Astrocyte (in vitro differentiated cells and primary cell): Measurements from ENCODE around the gene ILF3. TPM values are rescaled to one million over a fixed set of nuclear protein-coding genes. Genes with fewer than 3 reads are reported as not detected.

ENCODE experiments used
- DNase-seq: peaks from one replicate; pipeline ENCODE4 v3.0.0-alpha.2; 2010; ENCODE audit warnings: low read depth
- FAIRE-seq: peaks from 2 replicates; lab custom pipeline; 2011; peaks lifted over from hg19 to GRCh38; lab: Jason Lieb, UNC
- H2AFZ ChIP-seq: 2 replicates; pipeline ENCODE4 v1.6.0; 2012; ENCODE audit warnings: low read depth, low read length, inconsistent platforms
- H3K27ac ChIP-seq: 2 replicates; pipeline ENCODE4 v1.5.1; 2011; ENCODE audit warnings: low read depth, low read length, inconsistent platforms
- H3K27me3 ChIP-seq: 2 replicates; pipeline ENCODE4 v1.6.0; 2011; ENCODE audit warnings: low read length, inconsistent platforms; ENCODE audit not compliant: insufficient read depth
- H3K36me3 ChIP-seq: 2 replicates; pipeline ENCODE4 v1.5.1; 2011; ENCODE audit warnings: low read length, inconsistent platforms; ENCODE audit not compliant: insufficient read depth
- H3K4me1 ChIP-seq: 2 replicates; pipeline ENCODE4 v1.5.1; 2011; ENCODE audit warnings: low read length, inconsistent platforms; ENCODE audit not compliant: insufficient read depth
- H3K4me2 ChIP-seq: 2 replicates; pipeline ENCODE4 v1.6.0; 2012; ENCODE audit warnings: low read length, inconsistent platforms
- H3K4me3 ChIP-seq: 2 replicates; pipeline ENCODE4 v1.5.1; 2011; ENCODE audit warnings: low read depth, mild to moderate bottlenecking, low read length, inconsistent platforms; ENCODE audit not compliant: insufficient read depth
- H3K79me2 ChIP-seq: 2 replicates; pipeline ENCODE4 v1.6.0; 2012; ENCODE audit warnings: mild to moderate bottlenecking, low read length, inconsistent platforms; ENCODE audit not compliant: insufficient read depth
- H3K9ac ChIP-seq: 2 replicates; pipeline ENCODE4 v1.6.0; 2012; ENCODE audit warnings: mild to moderate bottlenecking, low read length, inconsistent platforms
- H3K9me3 ChIP-seq: 2 replicates; pipeline ENCODE4 v1.5.1; 2012; ENCODE audit warnings: low read depth, mild to moderate bottlenecking, low read length, inconsistent platforms; ENCODE audit not compliant: insufficient read depth
- H4K20me1 ChIP-seq: 2 replicates; pipeline ENCODE4 v1.6.0; 2012; ENCODE audit warnings: low read length, inconsistent platforms; ENCODE audit not compliant: insufficient read depth
- H3K27ac Mint-ChIP-seq: one replicate; pipeline ENCODE4 v1.8.0; 2021; ENCODE audit warnings: mild to moderate bottlenecking, mixed read lengths; ENCODE audit not compliant: unreplicated experiment
- H3K27me3 Mint-ChIP-seq: one replicate; pipeline ENCODE4 v1.8.0; 2021; ENCODE audit warnings: low read depth, mixed read lengths; ENCODE audit not compliant: unreplicated experiment
- H3K36me3 Mint-ChIP-seq: one replicate; pipeline ENCODE4 v1.8.0; 2021; ENCODE audit warnings: low read depth, mixed read lengths; ENCODE audit not compliant: unreplicated experiment
- H3K4me1 Mint-ChIP-seq: one replicate; pipeline ENCODE4 v1.8.0; 2021; ENCODE audit warnings: low read depth, mixed read lengths; ENCODE audit not compliant: unreplicated experiment
- H3K4me3 Mint-ChIP-seq: one replicate; pipeline ENCODE4 v1.8.0; 2021; ENCODE audit warnings: mild to moderate bottlenecking, moderate library complexity, mixed read lengths; ENCODE audit not compliant: unreplicated experiment
- H3K9me3 Mint-ChIP-seq: one replicate; pipeline ENCODE4 v1.8.0; 2021; ENCODE audit warnings: mild to moderate bottlenecking, mixed read lengths; ENCODE audit not compliant: unreplicated experiment
- EZH2 ChIP-seq: IDR thresholded peaks from 2 replicates; pipeline ENCODE4 v1.6.1; 2012; ENCODE audit warnings: mild to moderate bottlenecking, low read length, inconsistent platforms; ENCODE audit not compliant: insufficient read depth
- total RNA-seq: library from RNA; stranded (reverse); gene quantifications from 2 replicates; pipeline ENCODE4 v1.2.1, GENCODE V29; 2021
- TF ChIP-seq, protein P1 (sequence below): IDR thresholded peaks from 2 replicates; pipeline ENCODE4 v1.5.1; 2011; ENCODE audit warnings: low read depth, mild to moderate bottlenecking, inconsistent platforms, low read length, moderate library complexity; ENCODE audit not compliant: insufficient read depth

Gene ILF3
- total RNA-seq, 1 donor from 2014 or later: 244 TPM

DNA sequence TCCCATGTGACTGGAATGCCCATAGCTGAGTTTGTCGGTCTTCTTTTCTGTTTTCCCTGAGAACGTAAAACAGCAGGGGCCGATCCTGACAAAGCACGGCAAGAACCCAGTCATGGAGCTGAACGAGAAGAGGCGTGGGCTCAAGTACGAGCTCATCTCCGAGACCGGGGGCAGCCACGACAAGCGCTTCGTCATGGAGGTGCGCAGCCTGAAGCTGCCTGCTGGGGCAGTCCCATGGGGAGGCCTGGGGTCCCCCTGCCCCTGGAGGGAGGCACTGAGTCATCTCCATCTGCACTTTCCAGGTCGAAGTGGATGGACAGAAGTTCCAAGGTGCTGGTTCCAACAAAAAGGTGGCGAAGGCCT lies 28.9 kb downstream of the ILF3 start:
- TF ChIP-seq, protein P1, sequence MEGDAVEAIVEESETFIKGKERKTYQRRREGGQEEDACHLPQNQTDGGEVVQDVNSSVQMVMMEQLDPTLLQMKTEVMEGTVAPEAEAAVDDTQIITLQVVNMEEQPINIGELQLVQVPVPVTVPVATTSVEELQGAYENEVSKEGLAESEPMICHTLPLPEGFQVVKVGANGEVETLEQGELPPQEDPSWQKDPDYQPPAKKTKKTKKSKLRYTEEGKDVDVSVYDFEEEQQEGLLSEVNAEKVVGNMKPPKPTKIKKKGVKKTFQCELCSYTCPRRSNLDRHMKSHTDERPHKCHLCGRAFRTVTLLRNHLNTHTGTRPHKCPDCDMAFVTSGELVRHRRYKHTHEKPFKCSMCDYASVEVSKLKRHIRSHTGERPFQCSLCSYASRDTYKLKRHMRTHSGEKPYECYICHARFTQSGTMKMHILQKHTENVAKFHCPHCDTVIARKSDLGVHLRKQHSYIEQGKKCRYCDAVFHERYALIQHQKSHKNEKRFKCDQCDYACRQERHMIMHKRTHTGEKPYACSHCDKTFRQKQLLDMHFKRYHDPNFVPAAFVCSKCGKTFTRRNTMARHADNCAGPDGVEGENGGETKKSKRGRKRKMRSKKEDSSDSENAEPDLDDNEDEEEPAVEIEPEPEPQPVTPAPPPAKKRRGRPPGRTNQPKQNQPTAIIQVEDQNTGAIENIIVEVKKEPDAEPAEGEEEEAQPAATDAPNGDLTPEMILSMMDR: no peak
- TF ChIP-seq EZH2: no peak
- H3K27me3 ChIP-seq: no peaks in the 10 kb centered on the region
- DNase-seq: no peak
- H3K4me1 Mint-ChIP-seq: no peaks in the 10 kb centered on the region
- no peak overlapping the region for H3K4me2 ChIP-seq
- H3K27me3 Mint-ChIP-seq: no peaks in the 10 kb centered on the region
- no peak overlapping the region for H3K4me3 Mint-ChIP-seq
- H4K20me1 ChIP-seq: peaks cover 98% of the 10 kb centered on the region
- peaks cover 78% of the 10 kb centered on the region for H3K79me2 ChIP-seq
- H3K36me3 ChIP-seq: peaks cover 60% of the 10 kb centered on the region
- no peak overlapping the region for H3K9ac ChIP-seq
- peaks cover 12% of the 10 kb centered on the region for H3K4me1 ChIP-seq
- peaks cover 17% of the 10 kb centered on the region for H3K36me3 Mint-ChIP-seq
- no peaks in the 10 kb centered on the region for H3K9me3 ChIP-seq
- no peak overlapping the region for H3K4me3 ChIP-seq
- H3K27ac Mint-ChIP-seq: no peak overlapping the region
- FAIRE-seq: no peak
- no peaks in the 10 kb centered on the region for H3K9me3 Mint-ChIP-seq
- H3K27ac ChIP-seq: no peak overlapping the region
- H2AFZ ChIP-seq: no peak overlapping the region

DNA sequence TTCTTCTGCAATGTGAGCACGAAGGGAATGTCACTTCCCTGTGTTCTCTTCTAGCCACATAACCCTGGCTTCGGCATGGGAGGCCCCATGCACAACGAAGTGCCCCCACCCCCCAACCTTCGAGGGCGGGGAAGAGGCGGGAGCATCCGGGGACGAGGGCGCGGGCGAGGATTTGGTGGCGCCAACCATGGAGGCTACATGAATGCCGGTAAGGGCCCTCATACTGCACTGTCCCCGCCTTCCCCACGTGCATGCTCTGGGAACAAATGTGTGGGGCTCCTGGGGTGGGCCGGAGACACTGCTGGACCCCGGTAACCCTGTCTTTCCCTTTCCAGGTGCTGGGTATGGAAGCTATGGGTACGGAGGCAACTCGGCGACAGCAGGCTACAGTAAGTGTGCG lies 29.4 kb downstream of the ILF3 start:
- H3K27me3 ChIP-seq: no peaks in the 10 kb centered on the region
- no peak overlapping the region for H3K27ac ChIP-seq
- Mint-ChIP-seq H3K27ac (no peak overlapping the region), H3K4me1 (no peaks in the 10 kb centered on the region), H3K27me3 (no peaks in the 10 kb centered on the region), H3K36me3 (peaks cover 16% of the 10 kb centered on the region), H3K9me3 (no peaks in the 10 kb centered on the region), H3K4me3 (no peak overlapping the region)
- peaks cover 78% of the 10 kb centered on the region for H3K79me2 ChIP-seq
- H3K36me3 ChIP-seq: peaks cover 55% of the 10 kb centered on the region
- DNase-seq: no peak
- no peak overlapping the region for H3K9ac ChIP-seq
- no peak for FAIRE-seq
- H3K4me2 ChIP-seq: no peak overlapping the region
- no peak overlapping the region for H2AFZ ChIP-seq
- no peak for TF ChIP-seq EZH2
- TF ChIP-seq, protein P1: no peak
- H3K4me3 ChIP-seq: no peak overlapping the region
- H3K4me1 ChIP-seq: peaks cover 12% of the 10 kb centered on the region
- peaks cover 98% of the 10 kb centered on the region for H4K20me1 ChIP-seq
- no peaks in the 10 kb centered on the region for H3K9me3 ChIP-seq

DNA sequence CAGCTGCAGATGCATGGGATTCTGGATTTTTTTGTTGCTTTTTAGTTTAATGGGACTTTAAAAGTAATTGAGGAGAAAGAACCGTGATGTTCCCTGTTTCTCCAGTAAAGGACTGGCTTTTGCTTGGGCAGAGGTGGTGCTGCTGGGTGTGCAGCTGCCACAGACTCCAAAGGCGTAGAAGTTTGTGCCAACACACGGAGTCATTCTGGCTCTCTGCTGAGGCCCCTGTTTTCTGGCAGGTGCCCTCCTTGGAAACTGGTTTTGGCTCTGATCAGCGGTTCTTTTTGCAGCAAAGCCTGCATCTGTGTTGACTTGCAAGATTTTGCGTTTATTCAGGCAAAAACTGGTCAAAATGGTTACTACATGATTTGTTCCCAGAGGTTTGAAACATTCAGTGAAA lies 31.1 kb downstream of the ILF3 start:
- FAIRE-seq (no peak), DNase-seq (no peak)
- Mint-ChIP-seq H3K9me3 (no peaks in the 10 kb centered on the region), H3K27ac (no peak overlapping the region), H3K36me3 (peaks cover 11% of the 10 kb centered on the region), H3K4me1 (no peaks in the 10 kb centered on the region), H3K27me3 (no peaks in the 10 kb centered on the region), H3K4me3 (no peak overlapping the region)
- Histone ChIP-seq H3K9ac (no peak overlapping the region), H3K4me2 (no peak overlapping the region), H3K4me1 (peaks cover 12% of the 10 kb centered on the region), H3K4me3 (no peak overlapping the region), H3K9me3 (no peaks in the 10 kb centered on the region), H4K20me1 (peaks cover 98% of the 10 kb centered on the region), H3K79me2 (peaks cover 74% of the 10 kb centered on the region), H3K27me3 (no peaks in the 10 kb centered on the region), H3K36me3 (peaks cover 52% of the 10 kb centered on the region), H3K27ac (no peak overlapping the region), H2AFZ (no peak overlapping the region)
- no peak for TF ChIP-seq EZH2
- TF ChIP-seq, protein P1: no peak
